NCI-H1694 (cell line): ENCODE results near the gene SLC25A21.
"Not testable (repeated sequence)": the region's sequence is repeated elsewhere in the genome, so short reads cannot be mapped to it uniquely, and the experiment has no call there.

Experiments
- DNase-seq: peaks from one replicate; lab custom pipeline; 2025; lab: John Stamatoyannopoulos, UW

The SLC25A21 gene

GRCh38 chr14:37186865-37187264 lies 14.5 kb upstream of the SLC25A21 start:
- no peak for DNase-seq

- no peak for DNase-seq
Measured at GRCh38 chr14:37185670-37186069, 13.3 kb upstream of the SLC25A21 start.

DNA sequence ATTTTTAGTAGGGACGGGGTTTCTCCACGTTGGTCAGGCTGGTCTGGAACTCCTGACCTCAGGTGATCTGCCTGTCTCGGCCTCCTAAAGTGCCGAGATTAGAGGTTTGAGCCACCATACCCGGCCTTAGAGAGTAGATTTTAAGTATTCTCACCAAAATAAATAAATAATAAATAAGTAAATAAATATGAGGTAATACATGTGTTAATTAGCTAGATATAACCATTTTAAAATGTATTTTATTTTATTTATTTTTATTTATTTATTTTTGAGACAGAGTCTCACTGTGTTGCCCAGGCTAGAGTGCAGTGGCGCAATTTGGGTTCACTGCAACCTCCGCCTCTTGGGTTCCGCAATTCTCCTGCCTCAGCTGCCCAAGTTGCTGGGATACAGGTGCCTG lies 12.1 kb upstream of the SLC25A21 start:
- not testable (repeated sequence) for DNase-seq

GRCh38 chr14:37181441-37181840 lies 9.0 kb upstream of the SLC25A21 start:
- no peak for DNase-seq

GRCh38 chr14:37180886-37181285 lies 8.5 kb upstream of the SLC25A21 start:
- not testable (repeated sequence) for DNase-seq

DNA sequence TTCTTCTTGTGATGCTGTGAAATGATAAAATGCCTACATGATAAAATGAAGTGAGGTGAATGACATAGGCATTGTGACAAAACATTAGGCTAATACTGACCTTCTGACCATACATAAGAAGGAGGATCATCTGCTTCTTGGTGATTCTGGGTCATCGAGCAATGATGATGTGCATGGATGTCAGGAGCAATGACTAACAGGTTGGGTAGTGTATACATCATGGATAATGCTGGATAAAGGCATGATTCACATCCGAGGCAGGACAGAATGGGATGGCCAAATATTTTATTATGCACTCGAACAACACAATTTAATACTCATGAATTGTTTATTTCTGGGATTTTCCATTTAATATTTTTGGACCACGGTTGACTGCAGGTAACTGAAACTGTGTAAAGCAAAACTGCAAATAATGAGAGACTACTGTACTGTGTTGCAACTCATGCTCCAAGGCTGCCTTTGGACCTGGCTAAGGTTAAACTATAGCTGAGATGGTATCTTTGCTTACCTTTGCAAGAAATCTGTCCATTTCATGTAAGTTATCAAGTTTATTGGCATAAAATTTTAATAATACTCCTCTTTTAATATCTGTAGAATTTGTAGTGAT lies 7.6 kb upstream of the SLC25A21 start:
- no peak for DNase-seq

- DNase-seq = no peak
Measured at GRCh38 chr14:37172936-37173614, 669 bp upstream of the SLC25A21 start.

DNA sequence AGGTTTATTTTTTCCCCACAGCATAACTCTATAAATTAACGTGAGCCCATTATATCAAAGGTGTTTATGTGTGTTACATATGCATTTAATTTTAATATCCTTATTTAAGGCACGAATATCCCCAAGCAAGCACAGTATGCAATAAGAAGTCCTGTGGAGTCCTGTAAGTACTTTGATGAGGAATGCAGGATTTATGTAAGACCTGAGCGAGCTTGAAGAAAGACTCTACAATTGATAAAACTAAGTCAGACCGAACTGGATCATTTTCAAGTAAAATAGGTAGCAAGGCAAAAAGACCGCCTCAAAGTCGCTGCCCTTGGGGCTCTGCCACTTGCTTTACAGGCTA lies 755 bp downstream of the SLC25A21 start:
- no peak for DNase-seq

DNA sequence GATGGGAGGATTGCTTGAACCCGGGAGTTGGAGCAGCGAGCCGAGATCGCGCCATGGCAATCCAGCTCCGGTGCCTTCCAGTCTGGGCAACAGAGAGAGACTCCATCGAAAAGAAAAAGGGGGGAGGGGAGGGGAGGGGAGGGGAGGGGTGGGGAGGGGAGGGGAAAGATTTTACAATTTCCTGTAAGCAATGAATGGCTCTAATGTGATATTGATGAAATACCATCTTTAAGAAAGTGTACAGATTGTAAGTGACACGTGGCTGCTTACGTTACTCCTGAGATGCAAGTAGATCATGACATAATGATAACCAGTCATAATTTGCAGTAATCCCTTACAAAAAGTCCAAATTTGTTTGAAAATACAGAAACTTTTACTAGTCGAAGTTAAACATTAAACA lies 1.4 kb downstream of the SLC25A21 start:
- DNase-seq = no peak

DNA sequence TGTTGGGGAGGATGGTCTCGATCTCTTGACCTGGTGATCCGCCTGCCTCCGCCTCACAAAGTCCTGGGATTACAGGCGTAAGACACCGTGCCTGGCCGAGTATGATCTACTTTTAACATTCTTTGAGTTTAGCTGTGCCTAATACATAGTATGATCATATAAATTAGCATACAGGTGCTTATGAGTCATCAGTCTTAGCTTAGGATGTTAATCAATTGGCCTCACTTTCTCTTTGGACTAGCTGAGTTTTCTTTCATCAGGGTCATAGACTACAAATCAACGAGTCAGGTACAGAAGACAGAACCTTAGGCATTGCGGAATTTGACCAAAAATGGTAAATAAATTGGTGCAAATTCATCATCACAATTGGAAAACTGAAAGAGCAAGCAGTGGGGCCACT lies 2.2 kb downstream of the SLC25A21 start:
- no peak for DNase-seq

DNA sequence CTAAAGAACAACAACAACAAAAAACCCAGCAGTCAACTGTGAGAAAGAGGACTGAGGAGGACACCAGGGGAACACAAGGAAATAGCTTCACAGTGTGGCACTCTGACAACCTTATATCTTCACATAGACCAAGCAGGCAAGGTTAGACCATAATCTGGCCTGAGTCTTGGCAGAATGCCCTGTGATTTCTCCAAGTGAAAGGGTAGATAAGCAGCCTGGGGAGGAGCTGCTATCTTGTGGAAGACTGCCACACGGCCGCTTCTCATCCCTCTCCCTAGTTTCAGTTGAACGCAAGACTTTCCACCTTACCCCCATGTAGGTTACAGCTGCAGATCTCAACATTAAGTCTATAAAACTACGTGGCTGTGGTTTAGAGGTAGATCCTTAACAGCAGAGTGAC lies 3.7 kb downstream of the SLC25A21 start:
- no peak for DNase-seq

DNA sequence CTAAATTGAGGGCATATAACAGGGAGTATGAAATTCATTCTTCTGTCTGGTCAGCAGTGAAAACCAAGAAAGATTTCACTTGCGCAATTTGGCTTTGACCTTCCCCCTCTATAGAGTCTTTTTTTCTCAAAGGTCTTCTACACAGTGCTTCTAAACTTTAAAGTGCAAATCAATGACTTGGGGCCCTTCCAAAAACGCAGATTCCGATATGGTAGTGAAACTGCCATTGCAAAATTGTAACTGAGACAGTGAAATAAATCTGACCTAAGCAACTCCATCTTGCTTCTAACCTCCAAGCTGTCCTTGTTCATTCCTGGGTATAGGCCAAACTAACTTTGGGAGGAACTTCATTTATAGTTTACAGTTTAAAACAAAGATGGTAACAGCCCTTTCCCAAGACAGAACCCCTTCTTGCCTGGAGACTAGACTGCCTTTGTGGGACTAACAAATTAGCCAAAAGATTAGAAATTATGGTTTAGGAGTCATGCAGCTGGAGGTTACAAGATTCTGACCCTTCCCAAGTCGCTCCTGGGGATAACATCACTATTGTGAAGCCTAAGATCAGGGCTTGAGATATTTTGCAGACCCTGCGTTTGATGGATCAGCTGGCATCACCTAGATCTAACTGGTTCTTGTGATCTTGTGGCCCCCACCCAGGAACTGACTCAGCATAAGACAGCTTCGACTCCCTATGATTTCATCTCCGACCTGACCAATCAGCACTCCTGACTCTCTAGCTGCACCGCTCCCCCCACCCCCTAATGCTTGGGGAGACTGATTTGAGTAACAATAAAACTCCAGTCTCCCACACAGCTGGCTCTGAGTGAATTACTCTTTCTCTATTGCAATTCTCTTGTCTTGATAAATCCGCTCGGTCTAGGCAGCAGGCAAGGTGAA lies 5.0 kb downstream of the SLC25A21 start:
- no peak for DNase-seq

DNA sequence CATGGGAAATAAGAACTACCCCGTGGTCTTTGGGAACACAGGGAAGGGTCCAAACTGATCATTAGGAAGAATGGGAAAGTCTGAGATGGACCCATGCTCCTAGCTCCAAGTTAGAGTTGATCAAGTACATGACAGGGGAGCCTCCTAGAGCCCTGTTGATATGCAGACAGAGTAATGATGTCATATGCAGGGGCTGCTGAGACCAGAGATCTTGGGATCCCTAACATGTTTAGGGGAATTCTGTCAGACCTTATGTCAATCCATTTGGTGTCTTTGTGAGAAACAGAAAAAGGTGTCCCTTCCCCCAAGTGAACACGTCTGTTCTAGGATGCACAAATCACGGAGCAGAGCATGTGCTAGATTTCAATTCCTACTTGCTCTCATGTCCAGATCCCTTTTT lies 6.6 kb downstream of the SLC25A21 start:
- no peak for DNase-seq

DNA sequence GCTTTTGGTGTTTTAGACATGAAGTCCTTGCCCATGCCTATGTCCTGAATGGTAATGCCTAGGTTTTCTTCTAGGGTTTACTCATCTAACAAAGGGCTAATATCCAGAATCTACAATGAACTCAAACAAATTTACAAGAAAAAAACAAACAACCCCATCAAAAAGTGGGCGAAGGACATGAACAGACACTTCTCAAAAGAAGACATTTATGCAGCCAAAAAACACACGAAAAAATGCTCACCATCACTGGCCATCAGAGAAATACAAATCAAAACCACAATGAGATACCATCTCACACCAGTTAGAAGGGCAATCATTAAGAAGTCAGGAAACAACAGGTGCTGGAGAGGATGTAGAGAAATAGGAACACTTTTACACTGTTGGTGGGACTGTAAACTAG lies 10.1 kb downstream of the SLC25A21 start:
- DNase-seq = not testable (repeated sequence)

DNA sequence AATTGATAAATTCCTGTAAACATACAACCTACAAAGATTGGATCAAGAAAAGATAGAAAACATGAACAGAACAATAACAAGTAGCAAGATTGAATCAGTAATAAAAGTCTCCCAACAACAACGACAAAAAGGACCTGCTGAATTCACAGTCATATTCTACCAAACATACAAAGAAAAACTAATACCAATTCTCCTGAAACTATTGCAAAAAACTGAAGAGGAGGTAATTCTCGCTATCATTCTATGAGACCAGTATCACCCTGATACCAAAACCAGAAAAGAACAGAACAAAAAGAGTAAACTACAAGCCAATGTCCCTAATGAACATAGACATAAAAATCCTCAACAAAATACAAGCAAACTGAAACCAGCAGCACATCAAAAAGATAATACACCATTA lies 14.4 kb downstream of the SLC25A21 start:
- no peak for DNase-seq

GRCh38 chr14:37153483-37153882 lies 18.9 kb downstream of the SLC25A21 start:
- DNase-seq = no peak

GRCh38 chr14:37153005-37153404 lies 19.4 kb downstream of the SLC25A21 start:
- DNase-seq = no peak

GRCh38 chr14:37150414-37150813 lies 22.0 kb downstream of the SLC25A21 start:
- peak; percentile 65 for DNase-seq

GRCh38 chr14:37147310-37147880 lies 25.0 kb downstream of the SLC25A21 start:
- DNase-seq = no peak

GRCh38 chr14:37146438-37146837 lies 26.0 kb downstream of the SLC25A21 start:
- DNase-seq = not testable (repeated sequence)

DNA sequence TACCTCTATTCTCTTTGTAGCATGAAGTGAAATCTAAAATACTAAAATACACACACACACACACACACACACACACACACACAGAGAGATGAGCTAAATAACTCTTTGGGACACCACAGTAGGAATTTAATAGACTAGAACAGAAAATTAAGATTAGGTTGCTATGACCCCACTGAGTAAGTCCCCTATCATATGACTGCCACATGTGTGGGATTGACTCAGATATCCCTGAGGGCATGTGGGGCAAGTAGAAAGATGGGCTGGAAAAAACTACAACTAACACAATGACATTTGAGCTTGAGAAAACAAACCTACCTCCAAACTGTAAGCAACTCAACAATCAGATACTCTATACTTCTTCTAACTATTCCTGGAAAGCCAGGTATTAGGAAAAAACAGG lies 27.0 kb downstream of the SLC25A21 start:
- no peak for DNase-seq

DNA sequence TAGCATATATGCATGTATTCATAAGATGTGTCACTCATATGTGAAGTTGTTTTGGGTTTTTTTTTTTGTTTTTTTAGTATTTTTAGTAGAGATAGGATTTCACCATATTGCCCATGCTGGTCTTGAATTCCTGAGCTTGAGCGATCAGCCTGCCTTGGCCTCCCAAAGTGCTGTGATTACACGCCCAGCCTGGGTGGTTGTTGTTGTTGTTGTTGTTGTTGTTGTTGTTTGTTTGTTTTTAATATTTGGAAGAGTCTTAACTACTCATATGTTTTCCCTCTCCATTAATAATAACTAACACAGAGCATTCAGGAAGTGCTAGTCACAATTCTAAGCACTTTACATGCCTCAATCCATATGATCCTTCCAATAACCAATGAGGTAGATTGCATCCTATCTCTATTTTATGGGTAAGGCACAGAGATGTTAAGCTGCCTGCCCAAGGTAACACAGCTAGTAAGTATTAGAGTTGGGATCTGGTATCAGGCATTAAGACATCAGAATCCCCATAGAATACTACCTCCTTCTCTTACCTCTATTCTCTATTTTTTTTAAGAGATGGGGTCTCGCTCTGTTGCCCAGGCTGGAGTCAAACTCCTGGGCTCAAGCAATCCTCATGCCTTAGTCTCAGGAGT lies 27.6 kb downstream of the SLC25A21 start:
- no peak for DNase-seq
